Breast epithelium (tissue), 3 donors: ENCODE data around the gene ZSWIM7.

Experiments
- CTCF ChIP-seq, 3 donors: fragments of 450-650 bp; IDR thresholded peaks; one replicate each; pipeline ENCODE4 v1.5.1; 2016 to 2017; ENCODE audit warnings: antibody characterized with exemption in 3 of 3, mild to moderate bottlenecking in 3 of 3, moderate library complexity in 3 of 3
- POLR2A ChIP-seq: fragments of 450-650 bp; IDR thresholded peaks from one replicate; pipeline ENCODE4 v1.6.1; 2016; ENCODE audit warnings: antibody characterized with exemption, mild to moderate bottlenecking, moderate library complexity

- TF ChIP-seq POLR2A (no peak), CTCF (IDR thresholded peaks at IDR 0.05) (no peak)
Measured at GRCh38 chr17:15973016-15973415, 26.5 kb downstream of the ZSWIM7 start.
